HG02588 (cell line): Measurements from ENCODE around the gene RGS3.
"Not testable (repeated sequence)": the region's sequence is repeated elsewhere in the genome, so short reads cannot be mapped to it uniquely, and the experiment has no call there.

ENCODE experiments used
- ATAC-seq: cut with Tn5 transposase; IDR thresholded peaks from one replicate; pipeline ENCODE4 v1.9.1; 2021; ENCODE audit warnings: mild to moderate bottlenecking, moderate library complexity; ENCODE audit not compliant: unreplicated experiment

Gene RGS3

DNA sequence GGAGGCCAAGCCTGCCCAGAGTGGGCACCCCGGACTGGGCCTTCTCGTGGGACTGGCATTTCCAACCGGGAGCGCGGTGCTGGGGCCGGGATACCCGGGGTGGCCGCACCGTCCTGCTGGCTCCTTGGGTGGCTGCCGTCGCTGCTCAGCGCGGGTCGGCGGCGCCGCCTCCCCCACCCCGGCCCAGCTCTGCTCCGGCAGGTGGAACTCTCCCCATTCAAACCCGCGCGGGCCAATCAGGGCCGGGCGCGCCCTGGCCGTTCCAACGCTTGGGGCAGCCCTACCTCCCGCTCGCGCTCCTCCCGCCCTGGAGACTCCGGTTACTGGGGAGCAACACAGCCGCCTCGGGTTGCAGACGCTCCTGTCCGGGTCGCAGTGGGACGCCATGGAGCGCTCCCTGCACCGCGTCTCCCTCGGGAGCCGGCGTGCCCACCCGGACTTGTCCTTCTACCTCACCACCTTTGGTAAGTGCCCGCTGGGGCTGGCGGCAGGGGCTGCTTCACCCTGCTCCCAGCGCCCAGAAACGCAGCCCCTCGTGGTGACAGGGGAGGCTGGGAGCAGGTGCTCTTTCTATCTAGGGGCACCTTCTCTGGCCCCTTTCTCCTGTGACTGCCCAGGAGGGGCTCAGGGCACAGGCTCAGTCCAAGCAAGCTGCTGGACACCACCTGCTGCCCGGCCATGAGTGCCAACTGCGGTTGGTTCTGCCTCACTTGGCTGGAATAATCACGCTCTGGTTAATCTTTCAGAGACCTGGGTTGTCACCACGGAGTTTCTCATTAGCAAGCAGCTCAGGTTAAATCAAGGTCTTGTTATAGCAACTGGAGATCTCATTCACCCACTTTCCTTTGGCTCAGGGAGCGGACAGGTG lies at the start of gene RGS3:
TSS of gene RGS3 (plus strand) at position 310 of the 868 bp plus-strand sequence. CDS start at position 386, 76 bp downstream.
- no peak for ATAC-seq

DNA sequence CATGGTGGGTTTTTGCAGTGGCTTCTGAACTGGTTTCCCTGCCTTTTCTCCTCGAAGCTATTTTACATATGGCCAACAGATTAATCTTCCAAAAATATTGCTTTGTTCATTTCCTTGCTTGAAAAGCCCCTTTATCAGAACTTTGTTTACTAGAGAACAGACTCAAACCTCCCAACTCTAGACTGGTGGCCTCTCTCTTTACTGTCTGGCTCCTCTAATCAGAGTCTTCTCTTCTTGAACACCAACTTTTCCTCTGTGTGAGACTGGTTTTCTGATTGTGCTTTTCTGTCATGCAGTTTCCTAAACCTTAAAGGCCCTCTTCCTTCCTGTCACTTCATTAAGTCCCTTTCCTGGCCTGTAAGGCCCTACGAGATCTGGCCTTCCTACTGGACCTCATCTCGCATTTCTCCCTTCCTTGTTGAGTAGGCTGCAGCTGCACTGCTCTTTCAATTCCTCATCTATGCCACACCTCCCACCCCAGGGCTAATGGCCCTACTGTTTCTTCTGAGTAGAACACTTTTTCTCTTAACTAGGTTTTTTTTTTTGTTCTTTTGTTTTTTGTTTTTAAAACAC lies 47.3 kb upstream of the RGS3 start:
- peak; percentile 97 for ATAC-seq

DNA sequence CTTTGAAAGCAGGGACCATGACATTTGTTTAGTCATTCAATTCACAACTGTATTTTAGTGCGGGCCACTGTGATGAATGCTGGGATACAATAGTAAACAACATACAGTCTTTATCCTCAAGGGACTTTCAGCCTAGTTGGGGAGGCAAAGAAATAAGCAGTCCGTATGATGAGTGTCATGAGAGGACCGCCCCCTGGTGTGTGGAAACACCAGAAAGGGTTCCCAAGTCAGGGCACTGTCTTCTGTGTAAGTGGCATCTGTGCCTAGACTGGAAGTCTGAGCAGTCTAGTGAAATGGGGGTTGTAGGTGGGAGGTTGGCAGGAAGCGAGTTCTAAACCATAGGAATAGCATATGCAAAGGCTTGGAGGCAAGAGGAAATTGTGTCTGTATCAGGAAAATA lies 46.2 kb upstream of the RGS3 start:
- no peak for ATAC-seq

DNA sequence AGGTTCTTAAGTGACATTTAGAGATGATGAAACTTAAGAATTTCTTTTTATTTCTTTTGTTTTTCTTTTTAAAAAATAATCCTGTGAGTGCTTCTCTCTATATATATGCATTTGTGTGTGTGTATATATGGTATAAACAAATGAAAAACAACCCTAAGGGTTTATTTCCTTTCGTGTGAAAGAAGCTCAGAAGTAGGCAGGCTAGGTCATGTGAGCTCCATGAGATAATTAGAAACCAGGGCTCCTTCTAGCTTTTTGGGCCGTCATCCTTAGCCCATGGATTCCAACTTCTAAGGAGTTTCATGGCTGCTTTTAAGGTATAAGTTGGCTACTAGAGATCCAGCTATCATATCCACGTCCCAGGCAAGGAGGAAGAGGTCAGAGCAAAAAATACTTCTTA lies 41.8 kb upstream of the RGS3 start:
- no peak for ATAC-seq

DNA sequence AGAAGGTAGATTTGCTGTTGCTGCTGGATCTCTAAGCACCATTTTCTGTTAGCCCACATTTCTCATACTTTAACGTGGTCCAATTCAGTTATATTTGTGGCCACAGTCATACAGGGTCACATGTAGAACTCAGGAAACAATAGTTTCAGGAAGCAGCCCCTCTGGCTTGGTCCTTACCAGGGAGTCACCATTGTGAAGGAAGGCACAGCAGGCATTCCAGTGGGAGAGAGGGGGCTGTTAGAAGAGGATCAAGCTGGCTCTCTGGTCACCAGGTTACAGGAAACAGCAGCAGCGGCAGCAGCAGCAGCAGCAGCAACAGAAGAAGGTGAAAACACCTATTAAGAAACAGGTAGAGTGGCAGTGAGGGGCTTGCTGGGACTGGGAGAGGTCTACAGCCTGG lies 38.5 kb upstream of the RGS3 start:
- no peak for ATAC-seq

DNA sequence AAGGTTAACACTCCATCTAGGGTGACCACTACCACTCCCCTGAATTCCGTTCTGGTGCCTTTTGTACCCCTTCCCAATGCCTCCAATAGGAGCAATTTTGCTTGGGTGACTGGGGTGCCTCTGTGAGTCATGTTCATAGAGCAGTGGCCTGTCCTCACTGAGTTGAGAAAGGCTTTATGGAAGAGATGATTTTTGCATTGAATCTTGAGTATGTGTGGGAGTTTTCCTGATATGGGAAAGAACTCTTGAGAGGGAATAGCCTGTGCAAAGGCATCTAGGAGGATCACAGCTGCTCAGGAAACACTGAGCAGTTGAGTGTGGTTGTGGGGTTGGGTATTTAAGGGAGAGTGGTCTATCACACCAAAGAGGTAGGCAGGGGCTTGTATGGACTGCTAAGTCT lies 36.8 kb upstream of the RGS3 start:
- no peak for ATAC-seq

DNA sequence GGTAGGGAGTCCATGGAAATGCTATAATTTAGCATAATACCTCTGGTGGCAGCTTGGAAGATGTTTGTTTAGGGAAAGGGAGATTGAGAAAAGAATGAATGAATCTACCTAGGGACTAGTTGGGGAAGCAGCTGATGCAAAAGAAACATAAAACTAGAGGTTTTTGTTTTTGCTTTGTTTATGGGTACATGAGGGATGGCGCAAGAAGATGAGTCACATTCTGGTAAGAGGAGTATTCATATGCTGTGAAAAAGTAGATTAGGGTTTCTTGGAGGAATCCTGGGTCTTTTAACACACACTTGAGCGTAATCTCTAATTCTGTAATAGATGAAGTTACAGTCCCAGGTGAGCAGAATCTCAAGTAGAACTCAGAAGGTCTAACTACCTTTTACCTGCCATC lies 35.9 kb upstream of the RGS3 start:
- ATAC-seq: no peak

DNA sequence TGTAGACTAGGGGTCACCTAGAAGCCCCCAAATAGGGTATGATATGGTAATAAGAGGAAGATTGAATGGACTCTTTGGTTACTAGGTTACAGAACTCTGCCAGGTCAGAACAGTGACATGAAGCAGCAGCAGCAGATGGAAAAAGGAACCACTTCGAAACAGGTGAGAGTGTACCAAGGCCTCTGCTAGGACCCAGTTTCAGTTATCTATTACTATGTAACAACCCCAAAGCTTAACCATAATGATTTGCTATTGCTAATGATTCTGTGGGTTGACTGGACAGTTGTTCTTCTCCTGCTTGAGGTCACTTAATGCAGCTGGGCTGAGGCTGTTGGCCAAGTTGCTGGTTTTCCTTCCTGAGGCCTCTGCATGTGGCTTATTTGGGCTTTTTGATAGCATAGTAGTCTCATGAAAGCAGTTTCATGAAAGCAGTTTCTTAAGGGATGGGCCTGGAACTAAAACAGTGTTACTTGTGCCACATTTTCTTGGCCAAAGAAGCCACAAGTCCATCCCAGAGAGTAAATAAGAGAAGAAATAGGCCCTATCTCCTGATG lies 35.4 kb upstream of the RGS3 start:
- ATAC-seq: no peak

DNA sequence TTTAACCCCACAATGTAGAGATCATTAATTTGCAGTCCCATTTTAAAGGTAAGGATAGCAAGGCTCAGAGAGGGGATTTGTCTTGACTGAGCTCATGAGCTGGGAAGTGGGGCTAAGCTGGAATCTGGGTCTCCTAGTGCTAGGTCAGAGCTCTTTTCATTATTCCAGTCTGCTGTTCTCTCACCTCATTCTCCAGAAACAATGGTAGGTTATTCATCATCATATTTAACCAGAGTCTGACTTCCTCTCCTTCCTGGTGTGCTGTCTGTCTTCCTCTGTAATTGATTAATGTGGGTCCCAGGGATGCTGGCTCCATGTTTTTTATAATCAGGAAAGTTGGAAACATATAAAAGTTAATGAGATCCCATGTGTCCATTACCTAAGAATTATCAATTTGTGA lies 32.3 kb upstream of the RGS3 start:
- ATAC-seq: no peak

DNA sequence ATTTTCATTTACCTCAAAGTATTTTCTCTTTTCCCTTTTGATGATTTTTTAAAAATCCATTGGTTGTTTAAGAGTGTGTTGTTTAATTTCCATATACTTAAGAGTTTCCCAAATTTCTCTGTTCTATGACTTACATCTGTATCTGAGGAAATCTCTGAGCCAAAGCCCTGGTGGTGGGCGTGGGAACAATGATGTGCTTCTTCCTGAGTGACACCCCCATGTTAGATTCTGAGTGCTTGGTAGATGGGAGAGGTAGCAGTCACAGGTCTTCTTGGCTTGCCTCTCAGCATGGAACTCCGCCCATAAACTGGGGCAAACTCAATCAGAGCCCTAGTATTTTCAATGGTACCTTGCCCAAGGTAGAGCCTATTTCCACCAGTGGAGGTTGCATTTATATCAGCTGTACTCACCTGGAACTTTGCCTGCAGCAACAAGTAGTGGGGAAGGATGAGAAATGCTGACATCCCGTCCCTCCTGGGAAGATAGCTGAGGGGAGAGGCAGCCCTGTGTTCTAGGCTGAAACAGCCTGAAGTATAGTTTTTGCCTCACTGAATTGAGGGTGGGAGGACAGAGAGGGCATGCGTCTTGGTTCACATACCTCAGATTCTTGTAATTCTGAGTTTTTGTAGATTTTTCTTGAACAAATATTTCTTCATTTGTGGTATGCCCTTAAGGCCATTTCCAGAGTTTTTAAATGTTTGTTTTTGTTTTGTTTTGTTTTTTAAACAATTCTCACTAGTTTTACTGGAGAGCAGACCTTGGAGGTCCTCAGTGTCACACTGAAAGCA lies 26.6 kb upstream of the RGS3 start:
- no peak for ATAC-seq

DNA sequence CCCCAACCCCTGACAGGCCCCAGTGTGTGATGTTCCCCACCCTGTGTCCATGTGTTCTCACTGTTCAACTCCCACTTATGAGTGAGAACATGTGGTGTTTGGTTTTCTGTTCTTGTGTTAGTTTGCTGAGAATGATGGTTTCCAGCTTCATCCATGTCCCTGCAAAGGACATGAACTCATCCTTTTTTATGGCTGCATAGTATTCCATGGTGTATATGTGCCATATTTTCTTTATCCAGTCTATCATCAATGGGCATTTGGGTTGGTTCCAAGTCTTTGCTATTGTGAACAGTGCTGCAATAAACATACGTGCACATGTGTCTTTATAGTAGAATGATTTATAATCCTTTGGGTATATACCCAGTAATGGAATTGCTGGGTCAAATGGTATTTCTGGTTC lies 25.8 kb upstream of the RGS3 start:
- not testable (repeated sequence) for ATAC-seq

DNA sequence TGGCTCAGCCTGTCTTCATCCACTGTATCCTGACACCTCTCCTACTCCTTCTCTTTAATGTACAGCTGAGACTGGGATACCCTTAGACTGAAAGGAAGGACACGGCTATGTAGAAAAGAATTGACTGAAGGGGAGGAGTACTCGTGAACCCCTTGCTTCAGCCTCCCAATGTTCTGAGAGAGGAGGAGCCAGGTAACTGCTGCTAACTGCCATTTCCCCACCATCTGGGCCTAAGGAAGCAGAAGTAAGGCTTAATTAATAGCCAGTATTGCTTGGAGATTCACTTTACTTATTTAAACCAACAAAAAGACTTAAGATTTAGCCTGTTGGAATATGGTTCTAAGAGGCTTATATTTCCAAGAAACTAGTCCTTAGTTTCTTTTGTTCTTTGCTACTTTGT lies 18.8 kb upstream of the RGS3 start:
- no peak for ATAC-seq

DNA sequence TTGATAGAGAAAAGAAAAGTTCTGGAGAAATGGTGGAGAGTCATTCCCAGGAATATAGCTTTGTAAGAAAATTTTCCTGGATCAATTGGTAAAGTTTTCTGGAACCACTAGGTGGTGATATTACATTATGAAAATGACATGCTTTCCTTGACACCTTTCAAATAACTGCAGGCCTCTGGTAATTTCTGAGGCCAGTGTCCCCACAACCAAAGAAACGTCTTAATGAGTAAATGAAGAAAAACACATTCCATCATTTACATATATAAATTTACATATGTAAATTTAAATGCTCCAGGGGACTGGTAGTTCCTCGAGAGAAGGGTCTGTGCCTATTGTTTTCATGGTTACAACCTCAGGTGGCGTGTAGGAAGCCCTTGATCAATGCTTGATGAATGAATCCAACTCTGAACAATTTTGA lies 17.2 kb upstream of the RGS3 start:
- no peak for ATAC-seq

DNA sequence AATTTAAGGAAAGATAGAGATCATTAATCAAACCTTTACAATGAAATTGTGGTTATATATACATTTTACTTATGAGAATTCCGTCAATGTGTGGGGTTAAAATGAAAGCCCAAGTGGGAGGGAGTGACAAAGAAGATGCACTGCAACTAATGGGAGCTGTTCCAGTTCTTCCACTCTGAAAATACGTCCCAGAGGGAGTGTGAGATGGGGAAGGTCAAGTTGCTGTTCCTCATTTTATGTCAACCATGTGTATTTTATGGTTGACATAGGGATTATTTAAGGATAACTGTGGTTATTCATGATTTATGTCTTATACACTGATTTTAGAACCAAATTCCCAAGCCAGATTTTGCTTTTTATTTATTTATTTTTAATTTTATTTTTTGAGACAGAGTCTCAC lies 14.2 kb upstream of the RGS3 start:
- ATAC-seq: no peak

DNA sequence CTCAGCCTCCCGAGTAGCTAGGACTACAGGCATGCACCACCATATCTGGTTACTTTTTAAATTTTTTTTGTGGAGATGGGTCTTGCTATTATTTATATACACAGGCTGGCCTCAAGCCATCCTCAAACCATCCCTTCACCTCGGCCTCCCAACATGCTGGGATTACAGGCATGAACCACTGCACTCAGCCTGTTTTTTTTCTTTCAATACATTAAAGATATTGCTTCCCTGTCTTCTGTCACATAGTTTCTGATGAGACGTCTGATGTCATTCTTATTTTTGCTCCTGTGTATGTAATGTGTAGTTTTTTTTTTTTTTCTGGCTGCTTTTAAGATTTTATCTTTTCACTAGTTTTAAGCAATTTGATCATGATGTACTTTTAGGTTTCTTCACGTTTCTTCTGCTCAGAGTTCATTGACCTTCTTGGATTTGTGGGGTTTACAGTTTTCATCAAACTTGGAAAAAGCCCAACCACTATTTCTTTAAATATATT lies 11.4 kb upstream of the RGS3 start:
- no peak for ATAC-seq

DNA sequence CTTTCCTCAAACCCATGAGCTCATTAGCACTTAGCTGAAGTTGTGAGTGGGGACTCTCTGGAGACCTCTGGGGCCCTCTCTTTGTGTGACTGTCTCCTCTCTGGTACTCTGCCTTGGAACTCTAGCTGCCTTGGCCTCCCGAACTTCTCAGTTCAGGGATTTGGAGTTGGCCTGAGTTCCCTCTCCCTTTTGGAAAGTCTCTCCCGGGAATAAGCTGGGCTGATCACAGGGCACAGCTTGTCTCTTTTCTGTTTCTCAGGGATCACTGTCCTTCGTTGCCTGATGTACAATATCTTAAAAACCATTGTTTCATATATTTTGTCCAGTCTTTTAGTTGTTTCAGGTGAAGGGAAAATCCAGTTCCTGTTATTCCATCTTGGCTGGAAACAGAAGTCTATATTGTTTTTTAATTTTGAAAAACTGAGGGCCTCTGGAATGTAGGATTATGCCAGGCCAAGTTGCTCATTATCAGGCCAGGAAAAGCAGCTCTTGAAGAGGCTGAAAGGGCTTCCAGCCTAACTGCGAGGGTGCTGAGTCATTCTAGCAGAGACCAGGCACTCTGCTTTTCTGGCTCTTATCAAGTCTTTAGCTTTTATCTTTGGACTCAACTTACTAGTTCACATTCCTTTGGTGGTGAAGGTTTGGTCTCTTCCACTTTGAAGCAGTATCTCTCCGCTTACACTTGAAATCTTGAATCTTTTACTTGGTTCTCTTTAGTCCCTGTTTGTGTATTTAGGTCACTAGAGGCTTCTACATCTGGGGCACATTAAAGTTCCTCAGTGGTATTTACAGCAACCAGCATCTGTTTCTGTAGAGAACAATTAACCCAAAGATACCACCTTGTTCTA lies 8.4 kb upstream of the RGS3 start:
- no peak for ATAC-seq

DNA sequence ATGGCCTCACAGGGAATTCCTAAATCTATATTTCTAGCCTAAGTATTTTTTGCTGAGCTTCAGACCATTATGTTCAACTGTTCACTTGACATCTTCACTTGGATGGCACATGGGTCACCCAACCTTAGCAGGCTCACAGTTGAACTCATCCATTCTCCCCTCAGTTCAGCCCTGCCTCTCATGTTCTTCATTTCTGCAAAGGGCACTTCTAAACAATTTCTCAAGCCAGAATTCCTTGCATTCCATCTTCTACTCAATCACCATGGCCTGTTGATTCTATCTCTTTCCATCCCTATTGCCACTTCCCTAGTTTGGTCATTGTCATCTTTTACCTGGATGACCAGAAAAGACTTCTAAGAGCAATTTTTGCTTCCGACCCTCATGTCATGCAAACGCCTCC lies 7.3 kb upstream of the RGS3 start:
- ATAC-seq: no peak

DNA sequence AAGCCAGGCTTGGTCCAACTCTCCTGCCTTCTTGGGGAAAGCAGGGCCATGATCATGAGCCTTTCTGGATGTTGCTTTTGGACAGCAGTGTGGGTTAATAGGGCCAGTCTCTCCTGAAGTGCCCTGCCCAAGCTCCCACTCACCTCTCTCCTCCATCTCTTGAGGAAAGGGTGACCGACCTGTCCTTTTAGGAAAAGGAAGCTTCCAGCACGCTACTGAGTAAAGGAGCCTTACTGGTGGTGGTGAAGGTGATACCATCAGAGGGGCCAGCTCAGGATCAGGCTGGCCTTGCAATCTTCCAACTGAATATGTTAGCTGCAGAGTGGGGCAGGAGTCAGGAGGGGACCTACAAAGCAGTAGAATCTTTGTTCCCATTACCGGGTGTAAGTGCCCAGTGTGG lies 2.2 kb upstream of the RGS3 start:
- ATAC-seq: no peak

DNA sequence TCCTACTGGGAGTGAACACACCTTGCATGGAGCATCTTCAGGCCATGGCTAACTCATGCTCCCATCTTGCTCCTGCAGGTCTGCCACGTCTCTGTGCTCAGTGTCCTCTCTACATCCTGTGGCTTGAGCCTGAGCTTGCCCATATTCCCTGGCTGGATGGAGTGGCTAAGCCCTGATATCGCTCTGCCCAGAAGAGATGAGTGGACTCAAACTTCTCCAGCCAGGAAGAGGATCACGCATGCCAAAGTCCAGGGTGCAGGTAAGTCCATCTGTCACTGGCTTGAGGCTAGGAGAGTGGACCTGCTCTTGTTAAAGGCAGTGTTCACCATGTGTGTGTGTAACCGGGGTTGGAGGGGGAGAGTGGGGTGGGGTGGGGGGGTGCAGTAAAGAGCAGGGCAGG lies 1.6 kb upstream of the RGS3 start:
- ATAC-seq: no peak

DNA sequence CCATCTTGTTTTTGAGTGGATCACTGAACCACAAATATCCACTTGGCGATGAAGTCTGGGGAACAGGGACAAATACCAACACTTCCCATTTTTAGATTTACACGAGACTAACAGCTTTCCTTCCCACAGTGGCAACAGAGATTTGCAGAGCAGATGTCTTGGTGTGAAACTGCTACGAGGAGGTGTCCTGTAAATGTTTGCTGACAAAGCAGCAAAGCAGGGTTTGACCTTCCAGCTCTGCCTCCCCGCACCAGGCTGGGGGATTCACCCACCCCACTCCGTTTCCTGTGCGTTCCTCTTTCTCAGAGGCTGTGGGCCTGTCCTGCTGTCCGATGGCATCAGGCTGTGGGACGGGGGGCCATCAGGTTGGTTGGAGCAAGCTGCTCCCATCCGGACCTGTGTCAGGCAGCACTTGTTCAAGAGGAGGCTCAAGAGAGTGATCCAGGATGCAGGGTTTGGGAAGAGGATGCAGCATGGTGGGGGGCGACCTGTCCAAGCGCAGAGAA lies 693 bp upstream of the RGS3 start:
- no peak for ATAC-seq
